Endothelial cell of umbilical vein (primary cell): ENCODE measurements around the gene PACS1. TPM values are rescaled to one million over a fixed set of nuclear protein-coding genes. Genes with fewer than 3 reads are reported as not detected.

Experiments
- BruUV-seq: library from RNA; stranded (reverse); fragments of 400-500 nt; replicated peaks from 2 replicates; lab custom pipeline; 2021; lab: Mats Ljungman, UMichigan
- CTCF ChIA-PET: fragments of 300-600, 350-600 bp; sonication (Branson Sonifier 250); formaldehyde crosslinking; loops from one replicate; lab custom pipeline; 2021; ENCODE audit warnings: antibody characterized with exemption, inconsistent platforms; lab: Charles Lee
- POLR2A ChIA-PET: fragments of 300-600, 350-600 bp; sonication (Branson Sonifier 250); formaldehyde crosslinking; loops from one replicate; lab custom pipeline; 2021; ENCODE audit warnings: antibody characterized with exemption, inconsistent platforms; lab: Charles Lee
- DNase-seq: peaks from one replicate; pipeline ENCODE4 v3.0.0-alpha.2; 2011; ENCODE audit warnings: low read depth, low spot score
- FAIRE-seq: peaks from 2 replicates; lab custom pipeline; 2011; peaks lifted over from hg19 to GRCh38; lab: Jason Lieb, UNC
- H2AFZ ChIP-seq: 2 replicates; pipeline ENCODE4 v1.6.0; 2012; ENCODE audit warnings: low read depth, low read length, control low read depth, inconsistent platforms
- H3K27ac ChIP-seq: 2 replicates; pipeline ENCODE4 v1.5.1; 2011; ENCODE audit warnings: low read depth, mild to moderate bottlenecking, control low read depth, low read length, moderate library complexity; ENCODE audit not compliant: insufficient read depth
- H3K27me3 ChIP-seq, 2 experiments: 2 replicates each; pipeline versions ENCODE4 v1.6.0 to v1.6.1; 2011; ENCODE audit warnings: low read length in 2 of 2, mixed read lengths in 1 of 2; ENCODE audit not compliant: control insufficient read depth in 2 of 2, insufficient read depth in 2 of 2
- H3K36me3 ChIP-seq, 2 experiments: 2 replicates in 1 of 2; 3 replicates in 1 of 2; pipeline ENCODE4 v1.5.1; 2011; ENCODE audit warnings: low read length in 2 of 2, mild to moderate bottlenecking in 1 of 2, moderate library complexity in 1 of 2; ENCODE audit not compliant: control insufficient read depth in 2 of 2, insufficient read depth in 2 of 2; ENCODE audit errors: extremely low read depth in 1 of 2
- H3K4me1 ChIP-seq: 3 replicates; pipeline ENCODE4 v1.5.1; 2011; ENCODE audit warnings: mild to moderate bottlenecking, low read length; ENCODE audit not compliant: control insufficient read depth, insufficient read depth; ENCODE audit errors: extremely low read depth
- H3K4me2 ChIP-seq: 2 replicates; pipeline ENCODE4 v1.6.1; 2011; ENCODE audit warnings: low read length, control low read depth, mixed read lengths; ENCODE audit not compliant: insufficient read depth
- H3K4me3 ChIP-seq, 3 experiments: fragments of 200-600 bp in 1 of 3; sonication (generic), shearing (Covaris generic) in 1 of 3; replicated peaks in 1 of 3; 2 replicates each; pipeline ENCODE4 v1.5.1; 2011 to 2016; ENCODE audit warnings: control low read depth in 3 of 3, low read length in 3 of 3, mild to moderate bottlenecking in 2 of 3, inconsistent platforms in 1 of 3, low read depth in 1 of 3, moderate library complexity in 1 of 3; ENCODE audit not compliant: insufficient read depth in 1 of 3
- H3K79me2 ChIP-seq: 2 replicates; pipeline ENCODE4 v1.6.0; 2012; ENCODE audit warnings: low read length, inconsistent platforms; ENCODE audit not compliant: control insufficient read depth, insufficient read depth
- H3K9ac ChIP-seq: replicated peaks from 2 replicates; pipeline ENCODE3; 2011; ENCODE audit warnings: low read length, control low read depth; ENCODE audit not compliant: insufficient read depth; ENCODE audit errors: extremely low read depth
- H3K9me1 ChIP-seq: replicated peaks from 3 replicates; pipeline ENCODE4 v1.6.0; 2011; ENCODE audit warnings: mild to moderate bottlenecking, low read length; ENCODE audit not compliant: control insufficient read depth, insufficient read depth; ENCODE audit errors: extremely low read depth
- H3K9me3 ChIP-seq: replicated peaks from 2 replicates; pipeline ENCODE4 v1.5.1; 2012; ENCODE audit warnings: low read length, inconsistent platforms; ENCODE audit not compliant: control insufficient read depth, insufficient read depth
- H4K20me1 ChIP-seq: replicated peaks from 2 replicates; pipeline ENCODE3; 2011; ENCODE audit warnings: mild to moderate bottlenecking, low read length; ENCODE audit not compliant: control insufficient read depth, insufficient read depth; ENCODE audit errors: extremely low read depth
- EZH2 ChIP-seq: IDR thresholded peaks from 2 replicates; pipeline ENCODE4 v1.6.1; 2012; ENCODE audit warnings: borderline replicate concordance, low read depth, mild to moderate bottlenecking, moderate library complexity, low read length, inconsistent platforms; ENCODE audit not compliant: severe bottlenecking
- FOS ChIP-seq: IDR thresholded peaks from 2 replicates; pipeline ENCODE4 v1.6.1; 2011; ENCODE audit warnings: mild to moderate bottlenecking, low read length, moderate library complexity, borderline replicate concordance; ENCODE audit not compliant: insufficient read depth
- GATA2 ChIP-seq: IDR thresholded peaks from 2 replicates; pipeline ENCODE4 v1.7.0; 2011; ENCODE audit warnings: low read depth, mild to moderate bottlenecking, moderate library complexity, mixed read lengths, low read length; ENCODE audit not compliant: insufficient read length, insufficient read depth
- JUN ChIP-seq: IDR thresholded peaks from 2 replicates; pipeline ENCODE4 v1.6.1; 2011; ENCODE audit warnings: borderline replicate concordance, low read depth; ENCODE audit not compliant: insufficient read length, insufficient read depth
- MYC ChIP-seq: IDR thresholded peaks from one replicate; pipeline ENCODE4 v1.6.1; 2011; ENCODE audit warnings: mild to moderate bottlenecking, low read depth, low read length
- POLR2A ChIP-seq: IDR thresholded peaks from 2 replicates; pipeline ENCODE4 v1.6.1; 2012; ENCODE audit warnings: low read depth, mild to moderate bottlenecking, control low read depth, low read length
- POLR2AphosphoS5 ChIP-seq: IDR thresholded peaks from 2 replicates; pipeline ENCODE4 v1.6.1; 2012; ENCODE audit warnings: low read depth, mild to moderate bottlenecking, control low read depth, low read length, moderate library complexity; ENCODE audit not compliant: insufficient read depth
- dilution Hi-C: fragments of 300-500 bp; cut with MboI; formaldehyde crosslinking; loops from one replicate; pipeline ENCODE4 v1.15.0; 2019; ENCODE audit warnings: low sequenced_read_pairs; ENCODE audit not compliant: extremely low pct_ligation_motif_present
- intact Hi-C: fragments of 100-400 bp; cut with micrococcal nuclease; formaldehyde crosslinking; loops from one replicate; pipeline ENCODE4 v1.10.0; 2022
- polyA plus RNA-seq, 4 experiments: library from polyadenylated mRNA; depleted of rRNA in 3 of 4; stranded (reverse) in 3 of 4; unstranded in 1 of 4; fragments of >200 nt; gene quantifications; 2 replicates each; pipeline versions ENCODE4 v1.2.1 to v1.2.3, GENCODE V29; 2011 to 2012; ENCODE audit warnings: missing spikeins in 1 of 4
- total RNA-seq: library from RNA; stranded (reverse); gene quantifications from 2 replicates; pipeline ENCODE4 v1.2.3, GENCODE V29; 2021
- TF ChIP-seq, protein P1 (sequence below): IDR thresholded peaks from 2 replicates; pipeline ENCODE4 v1.6.1; 2011; ENCODE audit not compliant: insufficient read depth, insufficient read length
- TF ChIP-seq, protein P2 (sequence below), 2 donors: IDR thresholded peaks; 1 replicate in 1 of 2; 2 replicates in 1 of 2; pipeline ENCODE4 v1.5.1; 2011; ENCODE audit warnings: low read length in 2 of 2, mild to moderate bottlenecking in 2 of 2, moderate library complexity in 2 of 2, control low read depth in 1 of 2, inconsistent platforms in 1 of 2, low read depth in 1 of 2; ENCODE audit not compliant: insufficient read depth in 1 of 2; ENCODE audit errors: extremely low read depth in 1 of 2

Gene PACS1
- total and polyA plus RNA-seq, 2 donors (not counting 3 experiments of a cell fraction or from before 2014, with no cell fraction given) = 26.4 to 64.4 TPM

DNA sequence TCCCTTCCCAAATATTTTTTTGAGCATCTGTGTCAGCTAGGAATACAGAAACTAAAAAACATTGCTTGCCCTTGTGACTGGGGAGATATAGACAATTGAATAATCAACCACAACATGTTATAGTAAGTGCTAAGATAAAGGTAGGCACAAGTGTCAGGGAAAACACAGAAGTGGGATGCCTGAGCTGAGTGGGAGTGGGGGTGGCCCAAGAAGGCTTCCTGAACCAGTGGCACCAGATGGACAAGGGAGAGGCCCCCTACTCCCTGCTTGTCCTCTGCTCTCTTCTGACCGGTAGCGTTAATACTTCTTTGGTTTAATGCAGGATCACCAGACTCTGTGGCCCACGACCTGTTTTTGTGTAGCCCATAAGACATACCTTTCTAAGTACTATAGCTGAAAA lies 48.8 kb downstream of the PACS1 start:
- Histone ChIP-seq H3K4me3 (no peak overlapping the region), H3K36me3 (no peaks in the 10 kb centered on the region), H3K27me3 (no peaks in the 10 kb centered on the region), H3K9ac (peak overlapping the region; percentile 57), H4K20me1 (no peaks in the 10 kb centered on the region), H3K9me1 (no peaks in the 10 kb centered on the region), H3K9me3 (no peaks in the 10 kb centered on the region), H3K79me2 (peaks cover 13% of the 10 kb centered on the region), H3K27ac (peak overlapping the region; percentile 78), H2AFZ (no peak overlapping the region), H3K4me1 (peaks cover 41% of the 10 kb centered on the region), H3K4me2 (peak overlapping the region; percentile 45)
- FAIRE-seq = no peak
- POLR2A ChIA-PET = interaction anchor here (0.6 kb wide), 1 partner anchor 68 kb away, joined by 4 read pairs; no protein-coding TSS in a partner anchor
- TF ChIP-seq EZH2 (no peak), GATA2 (no peak), POLR2AphosphoS5 (no peak), MYC (no peak), JUN (no peak), FOS (no peak), POLR2A (no peak)
- TF ChIP-seq, protein P1, sequence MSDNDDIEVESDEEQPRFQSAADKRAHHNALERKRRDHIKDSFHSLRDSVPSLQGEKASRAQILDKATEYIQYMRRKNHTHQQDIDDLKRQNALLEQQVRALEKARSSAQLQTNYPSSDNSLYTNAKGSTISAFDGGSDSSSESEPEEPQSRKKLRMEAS = no peak
- TF ChIP-seq, protein P2, sequence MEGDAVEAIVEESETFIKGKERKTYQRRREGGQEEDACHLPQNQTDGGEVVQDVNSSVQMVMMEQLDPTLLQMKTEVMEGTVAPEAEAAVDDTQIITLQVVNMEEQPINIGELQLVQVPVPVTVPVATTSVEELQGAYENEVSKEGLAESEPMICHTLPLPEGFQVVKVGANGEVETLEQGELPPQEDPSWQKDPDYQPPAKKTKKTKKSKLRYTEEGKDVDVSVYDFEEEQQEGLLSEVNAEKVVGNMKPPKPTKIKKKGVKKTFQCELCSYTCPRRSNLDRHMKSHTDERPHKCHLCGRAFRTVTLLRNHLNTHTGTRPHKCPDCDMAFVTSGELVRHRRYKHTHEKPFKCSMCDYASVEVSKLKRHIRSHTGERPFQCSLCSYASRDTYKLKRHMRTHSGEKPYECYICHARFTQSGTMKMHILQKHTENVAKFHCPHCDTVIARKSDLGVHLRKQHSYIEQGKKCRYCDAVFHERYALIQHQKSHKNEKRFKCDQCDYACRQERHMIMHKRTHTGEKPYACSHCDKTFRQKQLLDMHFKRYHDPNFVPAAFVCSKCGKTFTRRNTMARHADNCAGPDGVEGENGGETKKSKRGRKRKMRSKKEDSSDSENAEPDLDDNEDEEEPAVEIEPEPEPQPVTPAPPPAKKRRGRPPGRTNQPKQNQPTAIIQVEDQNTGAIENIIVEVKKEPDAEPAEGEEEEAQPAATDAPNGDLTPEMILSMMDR (IDR thresholded peaks at IDR 0.05; ENCODE audit: extremely low read depth in 1 of 2, insufficient read depth in 1 of 2, low read depth in 1 of 2, low read length in 2 of 2) = no peak
- dilution Hi-C loops (no loop called here), intact Hi-C loops (loop anchor here (5.0 kb wide), 1 partner anchor 37 kb away; no protein-coding TSS in a partner anchor)
- TSS peak; percentile 31 for BruUV-seq
- no peak for DNase-seq
- CTCF ChIA-PET = interaction anchor here (0.7 to 1.6 kb wide), 8 partner anchors 13 to 349 kb away, joined by 3 to 4 read pairs (median 4); no protein-coding TSS in a partner anchor
